ENCODE results near the gene TPH2.

The TPH2 gene

GRCh38 chr12:72075891-72076557, 137.4 kb downstream of the TPH2 start:
- no peak for TF ChIP-seq NFRKB (IDR thresholded peaks at IDR 0.05)
- no peak for TF ChIP-seq L3MBTL2 (conservative IDR thresholded peaks at IDR 0.05)
- no peak for TF ChIP-seq ZNF384 (IDR thresholded peaks at IDR 0.05)
- TF ChIP-seq, protein P1, sequence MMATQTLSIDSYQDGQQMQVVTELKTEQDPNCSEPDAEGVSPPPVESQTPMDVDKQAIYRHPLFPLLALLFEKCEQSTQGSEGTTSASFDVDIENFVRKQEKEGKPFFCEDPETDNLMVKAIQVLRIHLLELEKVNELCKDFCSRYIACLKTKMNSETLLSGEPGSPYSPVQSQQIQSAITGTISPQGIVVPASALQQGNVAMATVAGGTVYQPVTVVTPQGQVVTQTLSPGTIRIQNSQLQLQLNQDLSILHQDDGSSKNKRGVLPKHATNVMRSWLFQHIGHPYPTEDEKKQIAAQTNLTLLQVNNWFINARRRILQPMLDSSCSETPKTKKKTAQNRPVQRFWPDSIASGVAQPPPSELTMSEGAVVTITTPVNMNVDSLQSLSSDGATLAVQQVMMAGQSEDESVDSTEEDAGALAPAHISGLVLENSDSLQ (IDR thresholded peaks at IDR 0.05) = no peak
- no peak for TF ChIP-seq FOXK2 (IDR thresholded peaks at IDR 0.05)
- no peak for TF ChIP-seq SP1 (IDR thresholded peaks at IDR 0.05)
- no peak for TF ChIP-seq ELF4 (IDR thresholded peaks at IDR 0.05)
- TF ChIP-seq TARDBP (IDR thresholded peaks at IDR 0.05) = no peak
- TF ChIP-seq ARNT (IDR thresholded peaks at IDR 0.05) = no peak
- TF ChIP-seq SUZ12 (IDR thresholded peaks at IDR 0.05) = no peak
- no peak for TF ChIP-seq FOXM1 (IDR thresholded peaks at IDR 0.05; ENCODE audit: borderline replicate concordance)
- TF ChIP-seq CTBP1 (IDR thresholded peaks at IDR 0.05; ENCODE audit: borderline replicate concordance) = no peak
- no peak for DNase-seq (ENCODE audit: extremely low spot score)
- CTCF ChIA-PET = no interaction called here
- POLR2A ChIA-PET = no interaction called here

GRCh38 chr12:72076558-72076915, 137.9 kb downstream of the TPH2 start:
- POLR2A ChIA-PET = no interaction called here

DNA sequence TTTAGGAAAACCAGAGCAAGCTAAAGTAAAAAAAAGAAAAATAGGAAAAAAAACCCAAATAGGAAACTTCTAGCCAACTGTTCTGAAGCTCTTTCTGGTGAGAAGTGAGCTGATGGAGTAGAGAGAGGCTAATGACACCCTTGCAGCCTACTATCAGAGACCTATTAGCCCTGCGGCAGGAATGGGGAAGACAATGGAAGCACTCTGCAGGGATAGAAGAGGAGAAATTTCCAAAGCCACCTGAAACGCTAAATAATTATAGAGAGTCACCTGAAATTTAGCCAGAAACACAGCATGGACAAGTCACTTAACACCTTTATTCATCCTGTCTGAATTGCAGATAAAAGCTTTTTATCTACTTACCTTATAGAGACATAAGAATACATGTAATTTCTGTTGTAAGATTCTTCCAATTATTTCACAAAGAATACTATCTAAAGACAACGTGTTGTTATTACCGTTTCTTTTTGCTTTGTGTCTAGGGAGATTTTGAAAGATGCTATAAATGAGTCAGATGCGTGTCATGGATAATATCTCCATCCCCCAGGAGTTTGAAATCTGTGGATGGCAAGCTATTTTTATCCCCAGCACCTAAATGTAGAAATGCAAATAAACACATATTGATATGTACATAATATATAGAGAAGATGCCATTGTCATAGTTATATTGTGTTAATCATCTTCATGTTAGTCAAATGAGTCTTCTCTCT, 138.6 kb downstream of the TPH2 start:
- ChIA-PET POLR2A (no interaction called here), CTCF (no interaction called here)
- TF ChIP-seq CTBP1 (IDR thresholded peaks at IDR 0.05; ENCODE audit: borderline replicate concordance) (no peak), HDGF (IDR thresholded peaks at IDR 0.05; ENCODE audit: borderline replicate concordance) (no peak), NFRKB (IDR thresholded peaks at IDR 0.05) (no peak), ARNT (IDR thresholded peaks at IDR 0.05) (no peak), L3MBTL2 (conservative IDR thresholded peaks at IDR 0.05) (no peak), FOXA1 (IDR thresholded peaks at IDR 0.05) (no peak), TARDBP (IDR thresholded peaks at IDR 0.05) (no peak)
- no peak for DNase-seq (ENCODE audit: extremely low spot score)

More at GRCh38 chr12:72076558-72076915, 137.9 kb downstream of the TPH2 start:
- no peak for DNase-seq (ENCODE audit: extremely low spot score)
- CTCF ChIA-PET = no interaction called here
- TF ChIP-seq SP1 (IDR thresholded peaks at IDR 0.05) = no peak
- no peak for TF ChIP-seq ELF4 (IDR thresholded peaks at IDR 0.05)
- no peak for TF ChIP-seq FOXA1 (IDR thresholded peaks at IDR 0.05)
- TF ChIP-seq, protein P1 (IDR thresholded peaks at IDR 0.05) = no peak
- TF ChIP-seq ARNT (IDR thresholded peaks at IDR 0.05) = no peak
- no peak for TF ChIP-seq FOXM1 (IDR thresholded peaks at IDR 0.05; ENCODE audit: borderline replicate concordance)
- no peak for TF ChIP-seq CTBP1 (IDR thresholded peaks at IDR 0.05; ENCODE audit: borderline replicate concordance)
- TF ChIP-seq HDGF (IDR thresholded peaks at IDR 0.05; ENCODE audit: borderline replicate concordance) = no peak
- no peak for TF ChIP-seq SUZ12 (IDR thresholded peaks at IDR 0.05)
- TF ChIP-seq L3MBTL2 (conservative IDR thresholded peaks at IDR 0.05) = no peak
- no peak for TF ChIP-seq TARDBP (IDR thresholded peaks at IDR 0.05)
- TF ChIP-seq ZNF384 (IDR thresholded peaks at IDR 0.05) = no peak
- TF ChIP-seq BHLHE40 (IDR thresholded peaks at IDR 0.05; ENCODE audit: borderline replicate concordance) = no peak
- no peak for TF ChIP-seq NFRKB (IDR thresholded peaks at IDR 0.05)
- TF ChIP-seq LEF1 (IDR thresholded peaks at IDR 0.05; ENCODE audit: borderline replicate concordance) = no peak
- no peak for TF ChIP-seq FOXK2 (IDR thresholded peaks at IDR 0.05)

- ChIA-PET CTCF (no interaction called here), POLR2A (no interaction called here)
- DNase-seq (ENCODE audit: extremely low spot score) = no peak
- TF ChIP-seq NFRKB (IDR thresholded peaks at IDR 0.05) (no peak), FOXA1 (IDR thresholded peaks at IDR 0.05) (no peak), BHLHE40 (IDR thresholded peaks at IDR 0.05; ENCODE audit: borderline replicate concordance) (no peak), ZNF384 (IDR thresholded peaks at IDR 0.05) (no peak), SP1 (IDR thresholded peaks at IDR 0.05) (no peak), HDGF (IDR thresholded peaks at IDR 0.05; ENCODE audit: borderline replicate concordance) (no peak), TARDBP (IDR thresholded peaks at IDR 0.05) (no peak), ARNT (IDR thresholded peaks at IDR 0.05) (no peak), L3MBTL2 (conservative IDR thresholded peaks at IDR 0.05) (no peak), SUZ12 (IDR thresholded peaks at IDR 0.05) (no peak), CTBP1 (IDR thresholded peaks at IDR 0.05; ENCODE audit: borderline replicate concordance) (no peak), FOXK2 (IDR thresholded peaks at IDR 0.05) (no peak), FOXM1 (IDR thresholded peaks at IDR 0.05; ENCODE audit: borderline replicate concordance) (no peak)
- TF ChIP-seq, protein P1 (IDR thresholded peaks at IDR 0.05) = no peak
Observed at GRCh38 chr12:72081777-72082176, 143.1 kb downstream of the TPH2 start.
